Measurements from ENCODE around the gene PLAAT4. TPM values are rescaled to one million over a fixed set of nuclear protein-coding genes. Genes with fewer than 3 reads are reported as not detected.

PLAAT4 gene
- total RNA-seq, 2 donors from 2014 or later = 0.58 TPM; not detected in 1

- WGBS, 2 experiments (ENCODE audit: insufficient coverage in 1 of 2, insufficient read length in 1 of 2) = 36 to 83% methylated on average over 2 to 4 of the region's 4 CpGs
- peak overlapping the region; percentile 38 for H3K27ac ChIP-seq (ENCODE audit: low read depth, low read length)
These were observed 18.2 kb downstream of the PLAAT4 start for GRCh38 chr11:63554877-63555223.

DNA sequence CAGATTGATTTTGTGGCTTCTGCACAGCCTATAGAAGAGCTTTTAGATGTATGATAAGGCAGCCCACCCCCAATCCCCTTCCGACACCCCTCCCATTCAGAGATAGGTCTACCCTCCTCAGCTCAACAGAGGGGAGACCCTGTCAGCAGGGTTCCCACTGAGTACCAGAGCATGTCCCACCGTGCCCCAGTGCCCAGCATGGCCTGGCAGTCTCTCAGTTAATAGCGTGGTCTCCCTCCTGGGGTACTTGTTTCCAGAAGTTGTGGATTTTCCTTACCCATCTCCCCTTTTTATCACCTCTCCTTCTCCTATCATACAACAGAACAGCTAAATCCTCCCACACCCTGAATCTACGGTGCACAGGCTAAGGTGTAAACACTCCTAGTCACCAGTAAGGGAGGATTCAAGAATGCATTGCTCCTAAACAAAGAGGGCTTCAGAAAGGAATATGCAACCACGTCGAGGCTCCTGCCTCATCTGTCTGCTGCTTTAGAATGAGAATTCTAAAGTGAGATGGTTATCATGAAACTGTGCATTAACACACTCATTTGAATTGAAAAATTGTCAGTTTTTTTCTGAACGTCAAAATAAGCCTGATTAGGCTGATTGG lies 19.9 kb downstream of the PLAAT4 start:
- no peak overlapping the region for H3K4me3 ChIP-seq (ENCODE audit: low read length)
- Mint-ChIP-seq H3K4me1 (peaks cover 22% of the 10 kb centered on the region), H3K9me3 (no peaks in the 10 kb centered on the region), H3K27ac (no peak overlapping the region), H3K27me3 (ENCODE audit: insufficient read depth) (no peaks in the 10 kb centered on the region), H3K36me3 (ENCODE audit: low read depth) (no peaks in the 10 kb centered on the region), H3K4me3 (no peak overlapping the region)
- no peak for DNase-seq
- H3K9me3 ChIP-seq (ENCODE audit: control insufficient read depth, low read length) = no peaks in the 10 kb centered on the region
- no peaks in the 10 kb centered on the region for H3K36me3 ChIP-seq (ENCODE audit: control insufficient read depth, insufficient read depth, low read length)
- 69 to 81% methylated on average over 6 to 7 of the region's 7 CpGs for WGBS, 2 experiments (ENCODE audit: insufficient coverage in 1 of 2, insufficient read length in 1 of 2)
- H3K27ac ChIP-seq (ENCODE audit: low read depth, low read length) = no peak overlapping the region
- no peak overlapping the region for H3K9ac ChIP-seq (ENCODE audit: extremely low read depth, low read length, poor library complexity, severe bottlenecking)
- TF ChIP-seq, protein P1, sequence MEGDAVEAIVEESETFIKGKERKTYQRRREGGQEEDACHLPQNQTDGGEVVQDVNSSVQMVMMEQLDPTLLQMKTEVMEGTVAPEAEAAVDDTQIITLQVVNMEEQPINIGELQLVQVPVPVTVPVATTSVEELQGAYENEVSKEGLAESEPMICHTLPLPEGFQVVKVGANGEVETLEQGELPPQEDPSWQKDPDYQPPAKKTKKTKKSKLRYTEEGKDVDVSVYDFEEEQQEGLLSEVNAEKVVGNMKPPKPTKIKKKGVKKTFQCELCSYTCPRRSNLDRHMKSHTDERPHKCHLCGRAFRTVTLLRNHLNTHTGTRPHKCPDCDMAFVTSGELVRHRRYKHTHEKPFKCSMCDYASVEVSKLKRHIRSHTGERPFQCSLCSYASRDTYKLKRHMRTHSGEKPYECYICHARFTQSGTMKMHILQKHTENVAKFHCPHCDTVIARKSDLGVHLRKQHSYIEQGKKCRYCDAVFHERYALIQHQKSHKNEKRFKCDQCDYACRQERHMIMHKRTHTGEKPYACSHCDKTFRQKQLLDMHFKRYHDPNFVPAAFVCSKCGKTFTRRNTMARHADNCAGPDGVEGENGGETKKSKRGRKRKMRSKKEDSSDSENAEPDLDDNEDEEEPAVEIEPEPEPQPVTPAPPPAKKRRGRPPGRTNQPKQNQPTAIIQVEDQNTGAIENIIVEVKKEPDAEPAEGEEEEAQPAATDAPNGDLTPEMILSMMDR (conservative IDR thresholded peaks at IDR 0.05) = no peak
- H3K27me3 ChIP-seq (ENCODE audit: control insufficient read depth, insufficient read depth, low read length, poor library complexity, severe bottlenecking) = no peaks in the 10 kb centered on the region
- H3K4me1 ChIP-seq (ENCODE audit: control insufficient read depth, insufficient read depth, low read length) = no peaks in the 10 kb centered on the region

More at GRCh38 chr11:63554877-63555223, 18.2 kb downstream of the PLAAT4 start:
- no peaks in the 10 kb centered on the region for H3K27me3 Mint-ChIP-seq (ENCODE audit: insufficient read depth)
- peaks cover 4% of the 10 kb centered on the region for H3K9me3 Mint-ChIP-seq
- Histone ChIP-seq H3K27me3 (ENCODE audit: control insufficient read depth, insufficient read depth, low read length, poor library complexity, severe bottlenecking) (no peaks in the 10 kb centered on the region), H3K9ac (ENCODE audit: extremely low read depth, low read length, poor library complexity, severe bottlenecking) (no peak overlapping the region), H3K4me1 (ENCODE audit: control insufficient read depth, insufficient read depth, low read length) (no peaks in the 10 kb centered on the region), H3K36me3 (ENCODE audit: control insufficient read depth, insufficient read depth, low read length) (no peaks in the 10 kb centered on the region), H3K4me3 (ENCODE audit: low read length) (no peak overlapping the region), H3K9me3 (ENCODE audit: control insufficient read depth, low read length) (no peaks in the 10 kb centered on the region)
- no peak overlapping the region for H3K27ac Mint-ChIP-seq
- H3K4me3 Mint-ChIP-seq = no peak overlapping the region
- TF ChIP-seq, protein P1 (conservative IDR thresholded peaks at IDR 0.05) = no peak
- no peaks in the 10 kb centered on the region for H3K36me3 Mint-ChIP-seq (ENCODE audit: low read depth)
- H3K4me1 Mint-ChIP-seq = peaks cover 22% of the 10 kb centered on the region
- DNase-seq = no peak

GRCh38 chr11:63557570-63557969 lies 21.0 kb downstream of the PLAAT4 start:
- Mint-ChIP-seq H3K4me1 (peaks cover 22% of the 10 kb centered on the region), H3K27ac (no peak overlapping the region), H3K27me3 (ENCODE audit: insufficient read depth) (no peaks in the 10 kb centered on the region), H3K36me3 (ENCODE audit: low read depth) (no peaks in the 10 kb centered on the region), H3K4me3 (no peak overlapping the region), H3K9me3 (no peaks in the 10 kb centered on the region)
- Histone ChIP-seq H3K9ac (ENCODE audit: extremely low read depth, low read length, poor library complexity, severe bottlenecking) (no peak overlapping the region), H3K9me3 (ENCODE audit: control insufficient read depth, low read length) (no peaks in the 10 kb centered on the region), H3K4me3 (ENCODE audit: low read length) (no peak overlapping the region), H3K4me1 (ENCODE audit: control insufficient read depth, insufficient read depth, low read length) (no peaks in the 10 kb centered on the region), H3K36me3 (ENCODE audit: control insufficient read depth, insufficient read depth, low read length) (no peaks in the 10 kb centered on the region), H3K27me3 (ENCODE audit: control insufficient read depth, insufficient read depth, low read length, poor library complexity, severe bottlenecking) (no peaks in the 10 kb centered on the region), H3K27ac (ENCODE audit: low read depth, low read length) (no peak overlapping the region)
- WGBS, 2 experiments (ENCODE audit: insufficient coverage in 1 of 2, insufficient read length in 1 of 2) = 92 to 96% methylated on average over 6 to 7 of the region's 7 CpGs
- no peak for DNase-seq
- TF ChIP-seq, protein P1 (conservative IDR thresholded peaks at IDR 0.05) = no peak
